Measurements from ENCODE around the gene NALCN. TPM values are rescaled to one million over a fixed set of nuclear protein-coding genes. Genes with fewer than 3 reads are reported as not detected.

The NALCN gene
- polyA plus RNA-seq, 2 donors = 0.04 TPM

DNA sequence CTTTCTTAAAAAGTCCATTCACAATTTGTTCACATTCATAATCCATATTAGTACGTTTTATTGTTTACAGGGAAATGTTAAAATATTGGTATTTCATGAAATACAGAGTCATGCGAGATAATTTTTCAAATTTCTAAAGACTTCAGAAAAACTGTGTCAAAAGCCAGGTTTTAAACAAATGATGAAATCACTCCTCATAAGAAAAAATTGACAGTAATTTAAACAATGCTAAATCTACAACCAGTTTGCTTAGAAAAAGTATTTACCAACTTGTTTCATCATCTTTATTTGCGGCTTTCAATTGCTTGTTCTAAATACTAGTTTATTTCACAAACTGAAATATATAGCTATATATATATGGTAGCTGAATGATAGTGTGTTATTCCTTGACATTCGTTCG, 1.2 kb upstream of the NALCN start:
- Histone ChIP-seq H3K36me3 (ENCODE audit: control insufficient read depth in 2 of 2, insufficient read depth in 2 of 2, low read length in 1 of 2) (no peaks in the 10 kb centered on the region), H3K27ac (ENCODE audit: low read depth in 2 of 2, low read length in 1 of 2) (no peak overlapping the region), H3K9me3 (ENCODE audit: control insufficient read depth in 2 of 2, insufficient read depth in 1 of 2, low read depth in 1 of 2, low read length in 1 of 2) (peaks cover 0 to 4% of the 10 kb centered on the region in 2 donors), H3K4me1 (ENCODE audit: control insufficient read depth in 2 of 2, insufficient read depth in 2 of 2, low read length in 1 of 2) (peaks cover 0 to 2% of the 10 kb centered on the region in 2 donors), H3K4me3 (ENCODE audit: low read depth in 1 of 2, low read length in 2 of 2) (no peak overlapping the region), H3K27me3 (ENCODE audit: control insufficient read depth in 1 of 2, insufficient read depth in 2 of 2, low read length in 2 of 2) (peaks cover 0 to 4% of the 10 kb centered on the region in 2 donors)
- 87 to 88% methylated on average over 5 of the region's 5 CpGs for WGBS, 2 donors

DNA sequence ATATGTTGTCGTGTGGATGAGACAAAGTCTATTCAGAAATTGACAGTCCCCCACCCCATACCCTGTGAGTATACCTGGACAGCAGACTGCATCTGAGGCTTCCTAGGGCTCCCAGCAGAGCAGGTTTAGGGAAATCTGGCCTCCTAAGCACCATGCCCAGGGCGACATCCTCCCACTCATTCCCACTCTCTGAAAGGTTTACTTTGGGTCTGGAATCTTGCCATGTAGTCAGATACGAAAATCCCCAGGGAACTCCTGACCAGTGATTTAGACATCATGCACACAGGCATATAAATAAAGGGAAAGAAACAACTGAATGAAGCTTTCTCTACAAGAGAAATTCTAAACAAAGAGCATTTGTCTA, 717 bp upstream of the NALCN start:
- H3K27ac ChIP-seq (ENCODE audit: low read depth in 2 of 2, low read length in 1 of 2) = no peak overlapping the region
- peaks cover 0 to 4% of the 10 kb centered on the region in 2 donors for H3K9me3 ChIP-seq (ENCODE audit: control insufficient read depth in 2 of 2, insufficient read depth in 1 of 2, low read depth in 1 of 2, low read length in 1 of 2)
- no peak overlapping the region for H3K4me3 ChIP-seq (ENCODE audit: low read depth in 1 of 2, low read length in 2 of 2)
- no peaks in the 10 kb centered on the region for H3K36me3 ChIP-seq (ENCODE audit: control insufficient read depth in 2 of 2, insufficient read depth in 2 of 2, low read length in 1 of 2)
- peaks cover 0 to 4% of the 10 kb centered on the region in 2 donors for H3K27me3 ChIP-seq (ENCODE audit: control insufficient read depth in 1 of 2, insufficient read depth in 2 of 2, low read length in 2 of 2)
- WGBS, 2 donors = 9 to 16% methylated on average over 3 of the region's 3 CpGs
- peaks cover 0 to 2% of the 10 kb centered on the region in 2 donors for H3K4me1 ChIP-seq (ENCODE audit: control insufficient read depth in 2 of 2, insufficient read depth in 2 of 2, low read length in 1 of 2)

DNA sequence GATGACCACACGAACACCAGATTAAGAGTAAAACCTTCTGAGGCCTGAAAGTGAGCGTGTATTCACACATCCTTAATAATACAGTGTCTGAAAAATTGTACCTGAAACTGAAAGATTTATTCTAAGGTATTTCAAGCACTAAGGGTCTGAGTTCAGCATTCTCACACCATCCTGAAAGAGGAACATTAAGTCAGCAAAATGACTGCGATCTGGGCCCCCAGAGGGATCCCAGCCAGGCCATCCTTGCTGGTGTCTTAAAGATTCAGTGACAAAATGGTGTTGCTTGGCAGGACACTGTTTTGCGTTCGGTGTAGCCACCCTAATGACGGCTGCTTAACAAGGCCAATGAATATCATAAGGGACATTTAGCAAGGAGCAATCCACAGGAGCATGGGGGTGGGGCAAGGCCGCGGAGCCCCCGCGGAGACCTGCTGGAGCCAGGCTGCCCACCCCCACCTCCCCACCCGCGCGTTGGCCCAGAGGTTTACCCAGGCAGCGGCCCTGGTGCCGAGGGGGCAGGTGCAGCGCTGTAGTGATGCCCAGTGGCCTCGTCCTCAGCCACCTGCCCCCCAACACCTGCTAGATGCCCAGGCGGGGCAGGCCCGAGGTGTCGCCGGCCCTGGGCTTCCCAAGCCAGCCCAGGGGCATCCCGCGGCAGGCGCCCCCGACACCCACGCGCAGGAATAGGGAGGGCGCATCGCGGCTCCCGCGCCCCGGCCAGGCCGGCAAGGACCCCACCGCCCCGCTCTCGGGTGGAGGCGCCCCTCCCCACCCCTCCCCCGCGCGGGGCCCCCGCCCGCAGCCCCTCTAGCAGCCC, 742 bp downstream of the NALCN start:
- peak overlapping the region in 1 of 2 donors; percentile 53 for H3K4me3 ChIP-seq (ENCODE audit: low read depth in 1 of 2, low read length in 2 of 2)

DNA sequence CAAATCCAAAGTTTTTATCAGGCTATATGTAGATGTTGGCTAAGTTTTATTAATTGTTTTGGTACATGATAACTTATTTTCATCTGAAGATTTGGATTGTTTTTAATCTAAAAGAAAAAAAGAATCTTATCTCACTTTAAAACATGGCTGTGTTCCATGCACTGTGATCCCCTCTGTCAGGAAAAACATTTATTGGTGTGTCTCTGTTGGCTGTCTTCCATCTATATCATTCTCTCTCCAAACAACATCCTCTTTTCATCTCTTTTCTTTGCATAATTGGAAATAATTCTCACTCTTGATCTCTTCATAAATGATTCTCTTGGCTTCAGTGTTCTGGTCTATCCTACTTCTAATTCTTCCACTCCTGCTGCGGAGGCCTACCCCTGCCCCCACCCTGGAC, 4.2 kb downstream of the NALCN start:
- 80 to 93% methylated on average over 1 of the region's 1 CpG for WGBS, 2 donors
- no peak overlapping the region for H3K27ac ChIP-seq (ENCODE audit: low read depth in 2 of 2, low read length in 1 of 2)
- H3K4me1 ChIP-seq (ENCODE audit: control insufficient read depth in 2 of 2, insufficient read depth in 2 of 2, low read length in 1 of 2) = peaks cover 0 to 2% of the 10 kb centered on the region in 2 donors
- H3K9me3 ChIP-seq (ENCODE audit: control insufficient read depth in 2 of 2, insufficient read depth in 1 of 2, low read depth in 1 of 2, low read length in 1 of 2) = peaks cover 0 to 4% of the 10 kb centered on the region in 2 donors
- H3K4me3 ChIP-seq (ENCODE audit: low read depth in 1 of 2, low read length in 2 of 2) = no peak overlapping the region
- no peaks in the 10 kb centered on the region for H3K27me3 ChIP-seq (ENCODE audit: control insufficient read depth in 1 of 2, insufficient read depth in 2 of 2, low read length in 2 of 2)
- H3K36me3 ChIP-seq (ENCODE audit: control insufficient read depth in 2 of 2, insufficient read depth in 2 of 2, low read length in 1 of 2) = no peaks in the 10 kb centered on the region

More for the DNA sequence above, 742 bp downstream of the NALCN start:
- WGBS, 2 donors = 14 to 28% methylated on average over 27 to 43 of the region's 43 CpGs
- Histone ChIP-seq H3K4me1 (ENCODE audit: control insufficient read depth in 2 of 2, insufficient read depth in 2 of 2, low read length in 1 of 2) (peaks cover 0 to 2% of the 10 kb centered on the region in 2 donors), H3K27me3 (ENCODE audit: control insufficient read depth in 1 of 2, insufficient read depth in 2 of 2, low read length in 2 of 2) (peaks cover 0 to 4% of the 10 kb centered on the region in 2 donors), H3K36me3 (ENCODE audit: control insufficient read depth in 2 of 2, insufficient read depth in 2 of 2, low read length in 1 of 2) (no peaks in the 10 kb centered on the region), H3K9me3 (ENCODE audit: control insufficient read depth in 2 of 2, insufficient read depth in 1 of 2, low read depth in 1 of 2, low read length in 1 of 2) (peaks cover 0 to 4% of the 10 kb centered on the region in 2 donors), H3K27ac (ENCODE audit: low read depth in 2 of 2, low read length in 1 of 2) (no peak overlapping the region)

DNA sequence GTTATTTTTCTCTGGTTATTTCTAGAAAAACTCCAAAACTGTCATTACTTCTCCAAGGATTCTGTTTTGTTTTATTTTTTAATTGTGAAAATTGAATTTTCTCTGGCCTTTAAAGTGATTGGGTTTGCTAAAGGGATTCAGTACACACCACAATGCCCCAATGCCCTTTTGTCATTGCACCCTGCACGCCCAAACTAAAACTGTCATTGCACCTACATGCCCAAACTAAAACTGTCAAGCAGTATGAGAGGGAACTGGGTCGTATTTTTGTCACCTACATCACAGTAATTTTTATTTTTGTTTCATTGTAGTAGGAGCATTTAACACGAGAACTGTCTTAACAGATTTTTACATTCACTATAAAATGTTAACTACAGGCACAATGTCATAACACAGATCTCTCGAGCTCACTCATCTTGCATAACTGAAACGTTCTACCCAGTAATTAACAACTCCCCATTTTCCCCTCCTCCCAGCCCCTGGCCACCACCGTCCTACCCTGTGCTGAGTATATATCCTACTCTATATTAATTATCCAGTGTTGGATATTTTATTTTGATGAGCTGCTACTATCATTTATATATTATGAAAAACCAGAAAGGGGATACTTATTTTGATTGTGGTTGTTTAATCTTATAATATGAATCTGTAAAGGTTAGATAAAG, 7.2 kb downstream of the NALCN start:
- H3K27me3 ChIP-seq (ENCODE audit: control insufficient read depth in 1 of 2, insufficient read depth in 2 of 2, low read length in 2 of 2) = no peaks in the 10 kb centered on the region

DNA sequence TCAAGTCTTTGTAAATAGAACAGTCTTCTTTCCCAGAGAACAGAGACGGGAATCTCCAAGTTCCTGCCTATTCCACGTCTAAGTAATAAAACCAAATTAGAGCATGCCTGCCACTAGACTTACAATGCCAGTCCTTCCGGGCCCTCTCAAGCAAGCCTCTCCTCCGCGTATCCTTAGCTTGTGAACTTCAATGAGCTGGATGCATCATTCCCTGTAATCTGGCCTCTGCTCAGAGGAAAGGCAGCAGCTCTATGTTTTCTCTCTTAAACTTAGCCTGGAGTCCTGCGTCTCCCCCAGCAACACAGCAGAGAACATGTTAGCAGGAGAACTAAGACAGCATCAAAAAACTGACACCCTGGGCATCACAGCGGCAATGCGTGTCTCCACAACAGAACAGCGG, 8.2 kb downstream of the NALCN start:
- no peaks in the 10 kb centered on the region for H3K9me3 ChIP-seq (ENCODE audit: control insufficient read depth in 2 of 2, insufficient read depth in 1 of 2, low read depth in 1 of 2, low read length in 1 of 2)
- H3K27me3 ChIP-seq (ENCODE audit: control insufficient read depth in 1 of 2, insufficient read depth in 2 of 2, low read length in 2 of 2) = no peaks in the 10 kb centered on the region
- H3K36me3 ChIP-seq (ENCODE audit: control insufficient read depth in 2 of 2, insufficient read depth in 2 of 2, low read length in 1 of 2) = no peaks in the 10 kb centered on the region
- 81 to 84% methylated on average over 9 of the region's 9 CpGs for WGBS, 2 donors
- H3K27ac ChIP-seq (ENCODE audit: low read depth in 2 of 2, low read length in 1 of 2) = no peak overlapping the region
- H3K4me3 ChIP-seq (ENCODE audit: low read depth in 1 of 2, low read length in 2 of 2) = no peak overlapping the region
- H3K4me1 ChIP-seq (ENCODE audit: control insufficient read depth in 2 of 2, insufficient read depth in 2 of 2, low read length in 1 of 2) = no peaks in the 10 kb centered on the region

More for the DNA sequence above, 7.2 kb downstream of the NALCN start:
- no peaks in the 10 kb centered on the region for H3K4me1 ChIP-seq (ENCODE audit: control insufficient read depth in 2 of 2, insufficient read depth in 2 of 2, low read length in 1 of 2)
- 70 to 72% methylated on average over 6 of the region's 6 CpGs for WGBS, 2 donors
- H3K27ac ChIP-seq (ENCODE audit: low read depth in 2 of 2, low read length in 1 of 2) = no peak overlapping the region
- no peak overlapping the region for H3K4me3 ChIP-seq (ENCODE audit: low read depth in 1 of 2, low read length in 2 of 2)
- H3K36me3 ChIP-seq (ENCODE audit: control insufficient read depth in 2 of 2, insufficient read depth in 2 of 2, low read length in 1 of 2) = no peaks in the 10 kb centered on the region
- no peaks in the 10 kb centered on the region for H3K9me3 ChIP-seq (ENCODE audit: control insufficient read depth in 2 of 2, insufficient read depth in 1 of 2, low read depth in 1 of 2, low read length in 1 of 2)

DNA sequence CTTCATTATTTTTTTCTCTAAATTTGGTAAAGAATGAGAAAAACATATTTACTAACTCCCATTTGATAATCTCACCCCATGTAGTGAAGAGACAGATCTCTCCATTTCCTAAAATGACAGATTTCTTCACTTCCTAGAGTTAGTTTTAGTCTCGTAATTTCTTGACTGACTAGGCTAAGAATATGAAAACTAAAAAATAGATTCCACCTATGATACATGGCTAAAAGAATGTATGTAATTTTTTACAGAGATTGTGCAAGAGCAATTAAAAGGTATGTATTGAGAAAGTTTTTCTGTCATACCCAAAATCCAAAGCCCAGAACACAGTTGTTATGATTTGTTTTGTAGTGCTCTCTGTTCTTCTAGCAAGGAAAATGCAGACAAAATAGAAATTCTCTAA, 9.5 kb downstream of the NALCN start:
- Histone ChIP-seq H3K9me3 (ENCODE audit: control insufficient read depth in 2 of 2, insufficient read depth in 1 of 2, low read depth in 1 of 2, low read length in 1 of 2) (no peaks in the 10 kb centered on the region), H3K36me3 (ENCODE audit: control insufficient read depth in 2 of 2, insufficient read depth in 2 of 2, low read length in 1 of 2) (no peaks in the 10 kb centered on the region)
- WGBS, 2 donors = 70 to 77% methylated on average over 1 of the region's 1 CpG

DNA sequence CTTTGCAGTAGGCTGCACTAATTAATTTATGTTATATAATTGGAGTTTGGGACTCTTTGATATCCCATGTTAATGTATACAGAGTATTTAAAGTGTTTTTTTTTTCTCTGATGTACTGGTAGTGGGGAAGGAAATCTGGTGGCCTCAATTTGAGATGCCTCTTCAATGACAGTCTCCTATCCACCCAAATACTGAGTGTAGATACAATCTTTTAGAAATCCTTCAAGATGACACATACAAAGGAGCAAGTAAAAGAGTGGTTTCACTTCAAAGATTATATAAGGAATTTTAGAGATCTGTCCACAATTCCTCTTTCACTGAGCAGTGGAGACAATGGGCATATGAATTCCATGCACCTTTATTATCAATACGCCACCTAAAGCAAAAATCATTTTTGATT, 15.1 kb downstream of the NALCN start:
- no peak overlapping the region for H3K27ac ChIP-seq (ENCODE audit: low read depth in 2 of 2, low read length in 1 of 2)
- H3K9me3 ChIP-seq (ENCODE audit: control insufficient read depth in 2 of 2, insufficient read depth in 1 of 2, low read depth in 1 of 2, low read length in 1 of 2) = no peaks in the 10 kb centered on the region
- 84 to 96% methylated on average over 1 of the region's 1 CpG for WGBS, 2 donors
- H3K4me3 ChIP-seq (ENCODE audit: low read depth in 1 of 2, low read length in 2 of 2) = no peak overlapping the region
- H3K27me3 ChIP-seq (ENCODE audit: control insufficient read depth in 1 of 2, insufficient read depth in 2 of 2, low read length in 2 of 2) = no peaks in the 10 kb centered on the region
- H3K36me3 ChIP-seq (ENCODE audit: control insufficient read depth in 2 of 2, insufficient read depth in 2 of 2, low read length in 1 of 2) = no peaks in the 10 kb centered on the region
- H3K4me1 ChIP-seq (ENCODE audit: control insufficient read depth in 2 of 2, insufficient read depth in 2 of 2, low read length in 1 of 2) = no peaks in the 10 kb centered on the region

More for the DNA sequence above, 9.5 kb downstream of the NALCN start:
- Histone ChIP-seq H3K4me1 (ENCODE audit: control insufficient read depth in 2 of 2, insufficient read depth in 2 of 2, low read length in 1 of 2) (no peaks in the 10 kb centered on the region), H3K27me3 (ENCODE audit: control insufficient read depth in 1 of 2, insufficient read depth in 2 of 2, low read length in 2 of 2) (no peaks in the 10 kb centered on the region), H3K4me3 (ENCODE audit: low read depth in 1 of 2, low read length in 2 of 2) (no peak overlapping the region), H3K27ac (ENCODE audit: low read depth in 2 of 2, low read length in 1 of 2) (no peak overlapping the region)

DNA sequence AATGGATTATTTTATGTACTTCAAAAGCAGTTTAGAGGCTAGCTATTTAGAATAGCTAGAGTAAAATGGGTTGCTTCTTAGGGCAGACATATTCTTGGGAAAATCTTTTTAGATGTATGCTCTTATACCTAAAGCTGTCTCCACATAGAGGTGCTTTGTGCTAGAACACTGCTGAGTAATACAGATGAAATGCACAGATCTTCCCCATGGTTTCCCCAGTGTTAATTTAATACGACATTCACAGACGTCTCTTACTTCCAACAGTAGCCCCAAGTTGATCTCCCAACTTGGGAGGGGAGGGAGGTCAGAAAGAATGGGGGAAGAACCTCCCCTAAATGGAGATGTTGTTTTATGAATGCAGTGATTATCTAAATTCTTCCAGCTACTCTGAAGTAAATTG, 16.9 kb downstream of the NALCN start:
- Histone ChIP-seq H3K4me3 (ENCODE audit: low read depth in 1 of 2, low read length in 2 of 2) (no peak overlapping the region), H3K27ac (ENCODE audit: low read depth in 2 of 2, low read length in 1 of 2) (no peak overlapping the region), H3K9me3 (ENCODE audit: control insufficient read depth in 2 of 2, insufficient read depth in 1 of 2, low read depth in 1 of 2, low read length in 1 of 2) (no peaks in the 10 kb centered on the region), H3K36me3 (ENCODE audit: control insufficient read depth in 2 of 2, insufficient read depth in 2 of 2, low read length in 1 of 2) (no peaks in the 10 kb centered on the region), H3K27me3 (ENCODE audit: control insufficient read depth in 1 of 2, insufficient read depth in 2 of 2, low read length in 2 of 2) (no peaks in the 10 kb centered on the region), H3K4me1 (ENCODE audit: control insufficient read depth in 2 of 2, insufficient read depth in 2 of 2, low read length in 1 of 2) (no peaks in the 10 kb centered on the region)
- 62 to 69% methylated on average over 2 of the region's 2 CpGs for WGBS, 2 donors

Data from esophagus (tissue), 2 donors.